Panc1 (cell line): ENCODE data around the gene SNTN. TPM values are rescaled to one million over a fixed set of nuclear protein-coding genes. Genes with fewer than 3 reads are reported as not detected.

Experiments used
- ATAC-seq: fragments of 200-7000 bp; cut with Tn5 transposase; 2 replicates; pipeline ENCODE4 v1.9.1; 2020; ENCODE audit warnings: mild to moderate bottlenecking, moderate library complexity
- BruUV-seq: library from RNA; stranded (reverse); fragments of 400-500 nt; replicated peaks from 2 replicates; lab custom pipeline; 2021; lab: Mats Ljungman, UMichigan
- CTCF ChIA-PET: fragments of 300-600 bp; sonication (Branson Sonifier 250); formaldehyde crosslinking; loops from one replicate; lab custom pipeline; 2022; ENCODE audit warnings: antibody characterized with exemption; lab: Charles Lee
- POLR2A ChIA-PET: fragments of 300-600 bp; sonication (Branson Sonifier 250); formaldehyde crosslinking; loops from one replicate; lab custom pipeline; 2022; ENCODE audit warnings: antibody characterized with exemption; lab: Charles Lee
- DNase-seq: peaks from one replicate; pipeline ENCODE4 v3.0.0-alpha.2; 2010; ENCODE audit warnings: low read depth, low spot score
- H3K27ac ChIP-seq: 2 replicates; pipeline ENCODE4 v1.5.1; 2011; ENCODE audit warnings: mild to moderate bottlenecking, low read length, inconsistent platforms
- H3K27me3 ChIP-seq: fragments of 200-500 bp; sonication (Bioruptor generic); 2 replicates; pipeline ENCODE4 v1.6.0; 2014; ENCODE audit warnings: low read length, inconsistent platforms; ENCODE audit not compliant: control insufficient read depth, insufficient read depth
- H3K36me3 ChIP-seq: fragments of 200-500 bp; sonication (Bioruptor generic); 2 replicates; pipeline ENCODE4 v1.5.1; 2014; ENCODE audit warnings: inconsistent platforms, mild to moderate bottlenecking, low read length, moderate library complexity; ENCODE audit not compliant: control insufficient read depth, insufficient read depth
- H3K4me1 ChIP-seq: 2 replicates; pipeline ENCODE4 v1.5.1; 2011; ENCODE audit warnings: inconsistent platforms, mild to moderate bottlenecking, low read length, moderate library complexity; ENCODE audit not compliant: control insufficient read depth, insufficient read depth
- H3K4me3 ChIP-seq, 2 experiments: 2 replicates each; pipeline ENCODE4 v1.5.1; 2011 to 2012; ENCODE audit warnings: low read depth in 2 of 2, low read length in 2 of 2, mild to moderate bottlenecking in 2 of 2, inconsistent platforms in 1 of 2, moderate library complexity in 1 of 2
- H3K9me3 ChIP-seq: fragments of 200-500 bp; sonication (Bioruptor generic); 2 replicates; pipeline ENCODE4 v1.5.1; 2014; ENCODE audit warnings: low read depth, mild to moderate bottlenecking, inconsistent platforms, low read length, moderate library complexity; ENCODE audit not compliant: control insufficient read depth, insufficient read depth
- POLR2AphosphoS5 ChIP-seq: IDR thresholded peaks from 2 replicates; pipeline ENCODE4 v1.6.1; 2012; ENCODE audit warnings: mild to moderate bottlenecking, low read depth, low read length, moderate library complexity
- SIN3A ChIP-seq: IDR thresholded peaks from 2 replicates; pipeline ENCODE4 v1.6.1; 2012; ENCODE audit warnings: low read depth, mild to moderate bottlenecking, low read length, moderate library complexity, borderline replicate concordance; ENCODE audit not compliant: insufficient read depth
- TCF7L2 ChIP-seq: IDR thresholded peaks from 2 replicates; pipeline ENCODE4 v1.6.1; 2011; ENCODE audit warnings: mild to moderate bottlenecking, low read depth, low read length, inconsistent platforms
- in situ Hi-C: cut with HindIII; loops from 2 replicates; pipeline ENCODE4 v1.10.0; 2016; ENCODE audit warnings: low sequenced_read_pairs, low pct_unique_long_range_greater_than_20kb
- intact Hi-C: fragments of 100-400 bp; cut with micrococcal nuclease; formaldehyde crosslinking; loops from one replicate; pipeline ENCODE4 v1.10.0; 2022; ENCODE audit not compliant: unreplicated experiment
- total RNA-seq: library from RNA; stranded (reverse); gene quantifications from one replicate; pipeline ENCODE4 v1.2.1, GENCODE V29; 2021; ENCODE audit not compliant: unreplicated experiment
- TF ChIP-seq, protein P1 (sequence below), 2 experiments: IDR thresholded peaks; 2 replicates each; pipeline ENCODE4 v1.6.1; 2011 to 2012; ENCODE audit warnings: low read depth in 2 of 2, control low read depth in 1 of 2, low read length in 1 of 2, mild to moderate bottlenecking in 1 of 2, moderate library complexity in 1 of 2; ENCODE audit not compliant: insufficient read depth in 1 of 2
- TF ChIP-seq, protein P2 (sequence below): fragments of 450-650 bp; IDR thresholded peaks from 2 replicates; pipeline ENCODE4 v1.5.1; 2017; ENCODE audit warnings: mild to moderate bottlenecking

The SNTN gene
- total RNA-seq, 1 experiment from 2014 or later = not detected

DNA sequence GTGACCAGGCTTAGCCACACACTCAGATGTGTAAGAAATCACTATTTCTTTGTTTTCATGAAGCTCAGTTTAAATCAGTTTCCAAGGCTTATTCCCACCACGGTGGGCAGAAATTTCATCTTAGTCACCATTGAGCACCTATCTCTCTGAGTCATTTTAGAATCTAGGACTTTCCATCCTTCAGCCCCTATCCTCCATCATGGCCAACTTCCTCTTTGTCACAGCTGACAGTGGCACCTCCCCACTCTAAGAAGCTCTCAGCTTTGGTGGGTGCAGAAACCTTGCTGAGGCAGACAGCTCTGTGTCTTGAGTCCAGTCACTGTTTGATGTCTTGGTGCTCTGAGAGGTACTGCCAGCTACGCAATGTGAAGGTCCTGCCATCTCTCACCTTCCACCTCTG lies 32.9 kb downstream of the SNTN start:
- ChIA-PET POLR2A (no interaction called here), CTCF (no interaction called here)
- DNase-seq = no peak
- no peaks in the 10 kb centered on the region for H3K9me3 ChIP-seq
- no peak overlapping the region for H3K27ac ChIP-seq
- no peaks in the 10 kb centered on the region for H3K36me3 ChIP-seq
- ATAC-seq = no peak
- no TSS peak for BruUV-seq
- no peaks in the 10 kb centered on the region for H3K4me1 ChIP-seq
- no peak overlapping the region for H3K4me3 ChIP-seq
- intact Hi-C loops (no loop called here), in situ Hi-C loops (no loop called here)
- TF ChIP-seq, protein P1, sequence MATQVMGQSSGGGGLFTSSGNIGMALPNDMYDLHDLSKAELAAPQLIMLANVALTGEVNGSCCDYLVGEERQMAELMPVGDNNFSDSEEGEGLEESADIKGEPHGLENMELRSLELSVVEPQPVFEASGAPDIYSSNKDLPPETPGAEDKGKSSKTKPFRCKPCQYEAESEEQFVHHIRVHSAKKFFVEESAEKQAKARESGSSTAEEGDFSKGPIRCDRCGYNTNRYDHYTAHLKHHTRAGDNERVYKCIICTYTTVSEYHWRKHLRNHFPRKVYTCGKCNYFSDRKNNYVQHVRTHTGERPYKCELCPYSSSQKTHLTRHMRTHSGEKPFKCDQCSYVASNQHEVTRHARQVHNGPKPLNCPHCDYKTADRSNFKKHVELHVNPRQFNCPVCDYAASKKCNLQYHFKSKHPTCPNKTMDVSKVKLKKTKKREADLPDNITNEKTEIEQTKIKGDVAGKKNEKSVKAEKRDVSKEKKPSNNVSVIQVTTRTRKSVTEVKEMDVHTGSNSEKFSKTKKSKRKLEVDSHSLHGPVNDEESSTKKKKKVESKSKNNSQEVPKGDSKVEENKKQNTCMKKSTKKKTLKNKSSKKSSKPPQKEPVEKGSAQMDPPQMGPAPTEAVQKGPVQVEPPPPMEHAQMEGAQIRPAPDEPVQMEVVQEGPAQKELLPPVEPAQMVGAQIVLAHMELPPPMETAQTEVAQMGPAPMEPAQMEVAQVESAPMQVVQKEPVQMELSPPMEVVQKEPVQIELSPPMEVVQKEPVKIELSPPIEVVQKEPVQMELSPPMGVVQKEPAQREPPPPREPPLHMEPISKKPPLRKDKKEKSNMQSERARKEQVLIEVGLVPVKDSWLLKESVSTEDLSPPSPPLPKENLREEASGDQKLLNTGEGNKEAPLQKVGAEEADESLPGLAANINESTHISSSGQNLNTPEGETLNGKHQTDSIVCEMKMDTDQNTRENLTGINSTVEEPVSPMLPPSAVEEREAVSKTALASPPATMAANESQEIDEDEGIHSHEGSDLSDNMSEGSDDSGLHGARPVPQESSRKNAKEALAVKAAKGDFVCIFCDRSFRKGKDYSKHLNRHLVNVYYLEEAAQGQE (IDR thresholded peaks at IDR 0.05; ENCODE audit: insufficient read depth in 1 of 2, low read depth in 2 of 2, low read length in 1 of 2) = no peak
- TF ChIP-seq, protein P2, sequence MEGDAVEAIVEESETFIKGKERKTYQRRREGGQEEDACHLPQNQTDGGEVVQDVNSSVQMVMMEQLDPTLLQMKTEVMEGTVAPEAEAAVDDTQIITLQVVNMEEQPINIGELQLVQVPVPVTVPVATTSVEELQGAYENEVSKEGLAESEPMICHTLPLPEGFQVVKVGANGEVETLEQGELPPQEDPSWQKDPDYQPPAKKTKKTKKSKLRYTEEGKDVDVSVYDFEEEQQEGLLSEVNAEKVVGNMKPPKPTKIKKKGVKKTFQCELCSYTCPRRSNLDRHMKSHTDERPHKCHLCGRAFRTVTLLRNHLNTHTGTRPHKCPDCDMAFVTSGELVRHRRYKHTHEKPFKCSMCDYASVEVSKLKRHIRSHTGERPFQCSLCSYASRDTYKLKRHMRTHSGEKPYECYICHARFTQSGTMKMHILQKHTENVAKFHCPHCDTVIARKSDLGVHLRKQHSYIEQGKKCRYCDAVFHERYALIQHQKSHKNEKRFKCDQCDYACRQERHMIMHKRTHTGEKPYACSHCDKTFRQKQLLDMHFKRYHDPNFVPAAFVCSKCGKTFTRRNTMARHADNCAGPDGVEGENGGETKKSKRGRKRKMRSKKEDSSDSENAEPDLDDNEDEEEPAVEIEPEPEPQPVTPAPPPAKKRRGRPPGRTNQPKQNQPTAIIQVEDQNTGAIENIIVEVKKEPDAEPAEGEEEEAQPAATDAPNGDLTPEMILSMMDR = no peak
- no peak for TF ChIP-seq POLR2AphosphoS5
- TF ChIP-seq TCF7L2 = no peak
- no peak for TF ChIP-seq SIN3A
- H3K27me3 ChIP-seq = no peaks in the 10 kb centered on the region

DNA sequence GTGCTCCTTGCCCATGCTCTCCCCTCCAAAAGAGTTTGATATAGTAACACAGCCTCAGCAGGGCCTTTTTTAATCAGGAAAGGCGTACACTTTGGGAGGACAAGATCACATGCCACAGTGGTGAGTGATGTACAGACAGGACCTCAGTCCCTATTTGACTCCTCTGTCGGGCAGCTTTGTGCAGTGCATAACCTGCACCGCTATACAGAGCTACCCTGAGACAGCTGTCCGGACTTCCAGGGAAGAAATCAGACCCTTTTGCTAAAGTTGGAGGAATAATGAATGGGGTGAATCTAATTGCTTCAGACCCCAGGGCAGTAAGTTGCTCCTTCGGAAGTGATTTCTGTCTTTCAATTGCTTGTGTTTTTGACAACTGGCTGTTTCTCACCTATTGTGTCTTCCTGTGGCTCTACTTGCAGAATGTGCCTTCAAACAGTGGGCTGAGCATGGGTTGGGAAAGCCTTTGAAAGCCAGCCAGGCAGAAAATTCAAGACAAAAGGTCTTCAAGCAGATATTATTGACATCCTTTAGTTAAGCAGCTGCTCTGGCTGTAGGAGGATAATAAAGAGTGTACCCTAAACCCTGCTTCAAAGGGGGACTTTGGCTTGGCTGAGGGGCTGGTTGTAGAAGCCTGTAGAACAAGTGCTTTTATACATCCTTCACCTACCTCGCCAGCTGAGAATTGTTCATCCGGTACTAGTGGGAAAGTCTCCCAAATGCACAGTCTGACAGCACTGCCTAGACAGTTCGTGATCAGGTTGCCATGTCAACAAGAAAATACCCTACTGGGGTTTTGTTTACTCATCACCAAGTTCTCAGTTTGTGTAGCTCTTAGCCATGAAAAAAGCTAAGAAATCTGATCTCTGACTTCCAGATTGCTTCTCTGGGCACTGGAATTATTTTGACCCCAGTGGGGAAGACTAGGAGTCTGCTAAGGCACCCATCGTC lies 35.1 kb downstream of the SNTN start:
- Histone ChIP-seq H3K9me3 (no peaks in the 10 kb centered on the region), H3K36me3 (no peaks in the 10 kb centered on the region), H3K27me3 (no peaks in the 10 kb centered on the region), H3K4me3 (no peak overlapping the region), H3K4me1 (no peaks in the 10 kb centered on the region), H3K27ac (no peak overlapping the region)
- CTCF ChIA-PET = no interaction called here
- in situ Hi-C loops (no loop called here), intact Hi-C loops (no loop called here)
- POLR2A ChIA-PET = no interaction called here
- no TSS peak for BruUV-seq
- DNase-seq (no peak), ATAC-seq (no peak)
- TF ChIP-seq POLR2AphosphoS5 (no peak), SIN3A (no peak), TCF7L2 (no peak)
- TF ChIP-seq, protein P2 = no peak
- TF ChIP-seq, protein P1 (IDR thresholded peaks at IDR 0.05; ENCODE audit: insufficient read depth in 1 of 2, low read depth in 2 of 2, low read length in 1 of 2) = no peak
